Esophagus mucosa (tissue), 1 donor: ENCODE data around the gene SOX9. TPM values are rescaled to one million over a fixed set of nuclear protein-coding genes. Genes with fewer than 3 reads are reported as not detected.

Experiments used
- ATAC-seq: fragments of 200-7000 bp; cut with Tn5 transposase; one replicate; pipeline ENCODE4 v1.9.1; 2020
- total RNA-seq: library from RNA; stranded (reverse); gene quantifications from one replicate; pipeline ENCODE4 v1.2.4, GENCODE V29; 2023
- donor health status: DM: yes; HTN: yes; CAD: no.

Gene SOX9
- 20.3 TPM for total RNA-seq

- peak; percentile 93 for ATAC-seq
These were observed at the start of gene SOX9 for GRCh38 chr17:72120642-72121163. TSS of gene SOX9 (plus strand) at chr17:72121020. CDS start at chr17:72121392, 372 bp downstream.

- no peak for ATAC-seq
These were observed 49.5 kb upstream of the SOX9 start for GRCh38 chr17:72071330-72071729.

GRCh38 chr17:72075995-72076677 lies 44.7 kb upstream of the SOX9 start:
- no peak for ATAC-seq

- ATAC-seq = no peak
These were observed 44.2 kb upstream of the SOX9 start for GRCh38 chr17:72076678-72077030.

- peak; percentile 47 for ATAC-seq
These were observed 43.4 kb upstream of the SOX9 start for GRCh38 chr17:72077326-72077960.

GRCh38 chr17:72079700-72080099 lies 41.1 kb upstream of the SOX9 start:
- ATAC-seq = no peak

GRCh38 chr17:72087876-72088275 lies 32.9 kb upstream of the SOX9 start:
- no peak for ATAC-seq

GRCh38 chr17:72089453-72089987 lies 31.3 kb upstream of the SOX9 start:
- no peak for ATAC-seq

GRCh38 chr17:72090108-72090507 lies 30.7 kb upstream of the SOX9 start:
- no peak for ATAC-seq

GRCh38 chr17:72092710-72093322 lies 28.0 kb upstream of the SOX9 start:
- ATAC-seq = no peak

- ATAC-seq = no peak
These were observed 27.1 kb upstream of the SOX9 start for GRCh38 chr17:72093707-72094106.

- ATAC-seq = no peak
These were observed 25.5 kb upstream of the SOX9 start for GRCh38 chr17:72095316-72095715.

- no peak for ATAC-seq
These were observed 23.7 kb upstream of the SOX9 start for GRCh38 chr17:72097144-72097543.

- no peak for ATAC-seq
These were observed 20.9 kb upstream of the SOX9 start for GRCh38 chr17:72099919-72100318.

- no peak for ATAC-seq
These were observed 20.4 kb upstream of the SOX9 start for GRCh38 chr17:72100470-72100869.

GRCh38 chr17:72101526-72101925 lies 19.3 kb upstream of the SOX9 start:
- no peak for ATAC-seq

GRCh38 chr17:72102366-72102765 lies 18.5 kb upstream of the SOX9 start:
- ATAC-seq = no peak

GRCh38 chr17:72104164-72104862 lies 16.5 kb upstream of the SOX9 start:
- ATAC-seq = peak; percentile 43

GRCh38 chr17:72104863-72105234 lies 16.0 kb upstream of the SOX9 start:
- ATAC-seq = peak; percentile 48

GRCh38 chr17:72107100-72107499 lies 13.7 kb upstream of the SOX9 start:
- no peak for ATAC-seq

- ATAC-seq = peak; percentile 45
These were observed 10.4 kb upstream of the SOX9 start for GRCh38 chr17:72110231-72110941.

- ATAC-seq = peak; percentile 35
These were observed 9.9 kb upstream of the SOX9 start for GRCh38 chr17:72110942-72111318.
